Epithelial cell of esophagus (primary cell): Measurements from ENCODE around the gene TMEM131.

ENCODE experiments used
- DNase-seq: peaks from one replicate; pipeline ENCODE4 v3.0.0; 2010; ENCODE audit warnings: low read depth
- H3K4me3 ChIP-seq: 2 replicates; pipeline ENCODE4 v1.5.1; 2011; ENCODE audit warnings: mild to moderate bottlenecking, low read length, control low read depth
- CTCF ChIP-seq: IDR thresholded peaks from 2 replicates; pipeline ENCODE4 v1.5.1; 2011; ENCODE audit warnings: low read depth, mild to moderate bottlenecking, low read length, control low read depth, inconsistent platforms; ENCODE audit not compliant: insufficient read depth; ENCODE audit errors: missing control alignments

The TMEM131 gene

GRCh38 chr2:97871096-97871780 is 124.5 kb downstream of the TMEM131 start:
- DNase-seq: peak; percentile 83
- H3K4me3 ChIP-seq: no peak overlapping the region
- no peak for TF ChIP-seq CTCF

- TF ChIP-seq CTCF: no peak
- H3K4me3 ChIP-seq: no peak overlapping the region
- peak; percentile 72 for DNase-seq
These were observed 125.3 kb downstream of the TMEM131 start for GRCh38 chr2:97870396-97870843.

- no peak overlapping the region for H3K4me3 ChIP-seq
- no peak for TF ChIP-seq CTCF
- DNase-seq: no peak
These were observed 125.9 kb downstream of the TMEM131 start for GRCh38 chr2:97869722-97870346.

- H3K4me3 ChIP-seq: no peak overlapping the region
- no peak for TF ChIP-seq CTCF
- peak; percentile 90 for DNase-seq
These were observed 126.6 kb downstream of the TMEM131 start for GRCh38 chr2:97868986-97869721.

- DNase-seq: no peak
- no peak for TF ChIP-seq CTCF
- no peak overlapping the region for H3K4me3 ChIP-seq
These were observed 131.9 kb downstream of the TMEM131 start for GRCh38 chr2:97863829-97864228.

- no peak for TF ChIP-seq CTCF
- no peak for DNase-seq
- H3K4me3 ChIP-seq: no peak overlapping the region
These were observed 134.6 kb downstream of the TMEM131 start for GRCh38 chr2:97861177-97861576.

- DNase-seq: no peak
- no peak for TF ChIP-seq CTCF
- no peak overlapping the region for H3K4me3 ChIP-seq
These were observed 137.3 kb downstream of the TMEM131 start for GRCh38 chr2:97858442-97858841.
